PC-9 (cell line): Measurements from ENCODE around the gene CACNA1G.

Experiments used
- CTCF ChIP-seq: fragments of 200-600 bp; sonication (generic); conservative IDR thresholded peaks from 2 replicates; pipeline ENCODE4 v1.6.1; 2017; ENCODE audit warnings: mixed run types, antibody characterized with exemption, mild to moderate bottlenecking, moderate library complexity
- EZH2 ChIP-seq: fragments of 200-600 bp; sonication (generic); IDR thresholded peaks from 2 replicates; pipeline ENCODE4 v1.8.0; 2017; ENCODE audit warnings: antibody characterized with exemption, low read depth

- TF ChIP-seq CTCF, result no peak
- no peak for TF ChIP-seq EZH2
These were observed 41.4 kb downstream of the CACNA1G start for GRCh38 chr17:50601823-50602375.
